AG04449 (cell line): ENCODE measurements around the gene SETD4.

Source experiments
- CTCF ChIA-PET: fragments of 350-600 bp; formaldehyde crosslinking; extraction: SDS; loops from one replicate; lab custom pipeline; 2021; ENCODE audit warnings: antibody characterized with exemption; lab: Yijun Ruan, JAX
- POLR2A ChIA-PET: fragments of 400-600, 350-600 bp; formaldehyde crosslinking; extraction: SDS; loops from one replicate; lab custom pipeline; 2020; ENCODE audit warnings: antibody characterized with exemption, inconsistent platforms; lab: Yijun Ruan, JAX
- DNase-seq: peaks from one replicate; pipeline ENCODE4 v3.0.0-alpha.2; 2010; ENCODE audit warnings: low read depth, low spot score
- H3K4me3 ChIP-seq: 2 replicates; pipeline ENCODE4 v1.5.1; 2011; ENCODE audit warnings: low read depth, mild to moderate bottlenecking, control low read depth, low read length
- TF ChIP-seq, protein P1 (sequence below): IDR thresholded peaks from one replicate; pipeline ENCODE4 v1.5.1; 2011; ENCODE audit warnings: mild to moderate bottlenecking, moderate library complexity, low read length, control low read depth, inconsistent platforms; ENCODE audit not compliant: insufficient read depth; ENCODE audit errors: missing control alignments

The SETD4 gene

DNA sequence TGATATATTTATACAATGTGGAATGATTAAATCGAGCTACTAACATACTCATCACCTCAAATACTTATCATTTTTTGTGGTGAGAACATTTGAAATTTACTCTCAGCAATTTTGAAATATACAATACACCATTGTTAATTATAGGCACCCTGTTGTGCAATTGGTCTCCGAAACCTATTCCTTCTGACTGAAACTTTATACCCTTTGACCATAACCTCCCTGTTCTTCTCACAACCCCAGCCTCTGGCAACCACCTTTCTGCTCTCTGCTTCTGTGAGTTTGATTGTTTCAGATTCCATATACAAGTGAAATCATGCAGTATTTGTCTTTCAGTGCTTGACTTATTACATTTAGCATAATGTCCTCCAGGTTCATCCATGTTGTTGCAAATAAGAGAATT lies 49.5 kb downstream of the SETD4 start:
- H3K4me3 ChIP-seq = no peak overlapping the region
- DNase-seq = no peak
- TF ChIP-seq, protein P1, sequence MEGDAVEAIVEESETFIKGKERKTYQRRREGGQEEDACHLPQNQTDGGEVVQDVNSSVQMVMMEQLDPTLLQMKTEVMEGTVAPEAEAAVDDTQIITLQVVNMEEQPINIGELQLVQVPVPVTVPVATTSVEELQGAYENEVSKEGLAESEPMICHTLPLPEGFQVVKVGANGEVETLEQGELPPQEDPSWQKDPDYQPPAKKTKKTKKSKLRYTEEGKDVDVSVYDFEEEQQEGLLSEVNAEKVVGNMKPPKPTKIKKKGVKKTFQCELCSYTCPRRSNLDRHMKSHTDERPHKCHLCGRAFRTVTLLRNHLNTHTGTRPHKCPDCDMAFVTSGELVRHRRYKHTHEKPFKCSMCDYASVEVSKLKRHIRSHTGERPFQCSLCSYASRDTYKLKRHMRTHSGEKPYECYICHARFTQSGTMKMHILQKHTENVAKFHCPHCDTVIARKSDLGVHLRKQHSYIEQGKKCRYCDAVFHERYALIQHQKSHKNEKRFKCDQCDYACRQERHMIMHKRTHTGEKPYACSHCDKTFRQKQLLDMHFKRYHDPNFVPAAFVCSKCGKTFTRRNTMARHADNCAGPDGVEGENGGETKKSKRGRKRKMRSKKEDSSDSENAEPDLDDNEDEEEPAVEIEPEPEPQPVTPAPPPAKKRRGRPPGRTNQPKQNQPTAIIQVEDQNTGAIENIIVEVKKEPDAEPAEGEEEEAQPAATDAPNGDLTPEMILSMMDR = no peak
- POLR2A ChIA-PET = no interaction called here
- CTCF ChIA-PET = no interaction called here

DNA sequence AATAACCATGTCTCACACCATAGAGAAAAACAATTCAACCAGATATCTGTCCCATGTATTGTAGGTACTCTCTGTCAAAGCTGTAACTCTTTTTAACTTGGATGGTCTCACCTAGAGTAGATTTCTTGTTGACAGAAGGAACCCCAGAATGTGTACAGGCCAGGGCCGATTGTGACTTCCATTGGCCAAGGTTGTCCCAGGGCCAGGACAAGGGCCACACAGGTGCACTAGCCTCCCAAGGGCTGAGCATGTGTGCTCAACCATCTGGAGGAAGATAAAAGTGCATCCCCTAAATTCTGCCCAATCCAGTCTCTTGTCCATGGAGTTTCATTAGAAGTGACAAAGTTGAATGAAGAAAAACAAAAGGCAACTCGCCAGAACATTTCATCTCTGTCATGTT lies 51.8 kb downstream of the SETD4 start:
- ChIA-PET CTCF (no interaction called here), POLR2A (no interaction called here)
- H3K4me3 ChIP-seq = no peak overlapping the region
- TF ChIP-seq, protein P1 = no peak
- DNase-seq = no peak

DNA sequence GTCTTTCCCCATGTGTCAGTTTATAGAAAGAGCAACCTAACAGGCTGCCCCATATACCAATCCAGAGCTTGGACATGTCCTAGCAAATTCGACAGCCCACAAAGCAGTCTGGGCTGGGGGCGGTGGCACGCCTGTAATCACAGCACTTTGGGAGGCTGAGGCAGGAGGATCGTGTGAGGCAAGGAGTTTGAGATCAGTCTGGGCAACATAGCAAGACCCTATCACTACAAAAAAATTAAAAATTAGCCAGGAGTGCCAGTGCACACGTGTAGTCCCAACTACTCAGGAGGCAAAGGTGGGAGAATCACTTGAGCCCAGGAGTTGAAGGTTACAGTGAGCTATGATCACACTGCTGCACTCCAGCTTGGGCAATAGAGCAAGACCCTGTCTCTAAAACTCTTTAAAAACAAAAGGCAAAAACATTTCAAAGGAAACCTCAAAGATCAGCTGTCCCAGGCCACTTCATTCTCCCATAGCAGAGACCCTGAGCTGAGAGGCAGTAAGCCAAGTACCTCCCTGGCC lies 54.4 kb downstream of the SETD4 start:
- TF ChIP-seq, protein P1 = no peak
- ChIA-PET POLR2A (no interaction called here), CTCF (interaction anchor here (2.6 kb wide), 1 partner anchor 22 kb away, joined by 9 read pairs; no protein-coding TSS in a partner anchor)
- no peak for DNase-seq
- no peak overlapping the region for H3K4me3 ChIP-seq

DNA sequence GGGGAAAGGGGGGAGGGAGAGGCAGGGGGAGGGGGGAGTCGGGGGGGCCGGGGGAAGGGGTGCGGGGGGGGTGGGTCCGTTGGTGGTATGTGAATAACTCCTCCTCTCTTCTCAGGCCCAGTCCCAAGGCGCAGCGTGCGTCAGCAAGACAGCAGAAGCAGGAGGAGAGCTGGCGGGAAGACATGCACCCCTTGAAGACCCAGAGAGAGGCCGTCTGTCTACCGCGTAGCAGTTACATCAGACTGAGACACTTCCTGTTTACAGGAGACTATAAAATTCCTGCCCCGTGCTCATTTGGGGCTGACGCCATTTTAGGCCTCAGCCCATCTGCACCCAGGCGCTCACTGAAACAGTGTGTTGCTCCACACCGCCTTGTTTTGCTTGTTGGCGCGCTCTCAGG lies 55.3 kb downstream of the SETD4 start:
- ChIA-PET POLR2A (no interaction called here), CTCF (no interaction called here)
- H3K4me3 ChIP-seq = no peak overlapping the region
- TF ChIP-seq, protein P1 = no peak
- DNase-seq = no peak

DNA sequence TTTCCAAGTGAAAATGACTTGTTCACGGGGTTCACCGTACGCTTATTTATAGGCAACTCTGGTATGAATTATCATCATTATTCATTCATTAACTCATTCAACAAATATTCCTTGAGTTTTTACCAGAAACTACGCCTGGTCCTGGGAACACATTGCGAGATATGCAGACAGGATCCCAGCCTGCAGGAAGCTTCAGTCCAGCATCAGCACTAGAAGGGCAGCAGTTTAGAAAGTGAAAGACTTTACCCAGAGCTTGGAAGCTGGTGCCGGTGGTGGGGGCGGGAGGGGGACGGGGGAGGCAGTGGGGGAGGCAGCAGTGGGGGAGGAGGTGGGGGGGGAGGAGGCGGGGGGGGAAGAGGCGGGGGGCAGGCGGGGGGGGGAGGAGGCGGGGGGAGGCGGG lies 55.9 kb downstream of the SETD4 start:
- TF ChIP-seq, protein P1 = no peak
- ChIA-PET CTCF (interaction anchor here (1.0 kb wide), 2 partner anchors 16 to 26 kb away, joined by 3 read pairs; no protein-coding TSS in a partner anchor), POLR2A (no interaction called here)
- no peak overlapping the region for H3K4me3 ChIP-seq
- DNase-seq = no peak

DNA sequence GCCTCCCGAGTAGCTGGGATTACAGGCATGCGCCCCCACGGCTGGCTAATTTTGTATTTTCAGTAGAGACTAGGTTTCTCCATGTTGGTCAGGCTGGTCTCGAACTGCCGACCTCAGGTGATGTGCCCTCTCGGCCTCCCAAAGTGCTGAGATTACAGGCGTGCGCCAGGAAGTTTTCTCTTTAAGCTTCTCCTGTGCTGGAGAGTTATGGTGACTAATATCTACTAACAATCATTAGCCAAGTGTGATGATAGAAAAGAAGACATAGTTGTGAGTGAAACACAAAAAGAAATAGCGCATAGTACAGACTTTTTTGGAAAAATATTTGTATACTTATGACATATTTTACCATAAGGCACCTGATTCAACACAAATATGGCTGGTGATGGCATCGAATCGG lies 56.5 kb downstream of the SETD4 start:
- no peak for DNase-seq
- H3K4me3 ChIP-seq = no peak overlapping the region
- CTCF ChIA-PET = interaction anchor here (1.0 to 1.4 kb wide), 4 partner anchors 13 to 25 kb away, joined by 3 read pairs; no protein-coding TSS in a partner anchor
- POLR2A ChIA-PET = no interaction called here
- TF ChIP-seq, protein P1 = no peak
